Trophoblast cell (in vitro differentiated cells and primary cell): Measurements from ENCODE around the gene KLK2.

Source experiments
- DNase-seq, 2 donors: peaks; one replicate each; pipeline ENCODE4 v3.0.0-alpha.2; 2016
- H2AFZ ChIP-seq: 2 replicates; pipeline ENCODE4 v1.6.1; 2013; ENCODE audit warnings: low read length, moderate library complexity, mild to moderate bottlenecking; ENCODE audit not compliant: insufficient read depth, poor library complexity
- H2AK5ac ChIP-seq: 2 replicates; pipeline ENCODE4 v1.6.1; 2013; ENCODE audit warnings: mild to moderate bottlenecking, low read length
- H2BK120ac ChIP-seq: 2 replicates; pipeline ENCODE4 v1.6.1; 2013; ENCODE audit warnings: low read length, mild to moderate bottlenecking, moderate library complexity; ENCODE audit not compliant: insufficient read depth, poor library complexity
- H2BK12ac ChIP-seq: 2 replicates; pipeline ENCODE4 v1.6.1; 2013; ENCODE audit warnings: mild to moderate bottlenecking, low read length, moderate library complexity
- H2BK5ac ChIP-seq: 2 replicates; pipeline ENCODE4 v1.6.1; 2013; ENCODE audit warnings: low read length, low read depth, moderate library complexity, mild to moderate bottlenecking; ENCODE audit not compliant: poor library complexity
- H3K14ac ChIP-seq: 2 replicates; pipeline ENCODE4 v1.6.1; 2013; ENCODE audit warnings: mild to moderate bottlenecking, low read length
- H3K18ac ChIP-seq: 2 replicates; pipeline ENCODE4 v1.6.1; 2013; ENCODE audit warnings: mild to moderate bottlenecking, low read length
- H3K23ac ChIP-seq: 2 replicates; pipeline ENCODE4 v1.6.1; 2013; ENCODE audit warnings: low read length
- H3K27ac ChIP-seq: 2 replicates; pipeline ENCODE4 v1.5.1; 2013; ENCODE audit warnings: low read depth, mild to moderate bottlenecking, inconsistent platforms, low read length, moderate library complexity
- H3K27me3 ChIP-seq: 2 replicates; pipeline ENCODE4 v1.6.1; 2013; ENCODE audit warnings: inconsistent platforms, mild to moderate bottlenecking, low read length, moderate library complexity; ENCODE audit not compliant: insufficient read depth
- H3K36me3 ChIP-seq, 2 experiments: 1 replicate in 1 of 2; 2 replicates in 1 of 2; pipeline ENCODE4 v1.6.1; 2013; ENCODE audit warnings: low read length in 2 of 2, mild to moderate bottlenecking in 2 of 2, moderate library complexity in 1 of 2; ENCODE audit not compliant: insufficient read depth in 2 of 2, control insufficient read depth in 1 of 2
- H3K4ac ChIP-seq: 2 replicates; pipeline ENCODE4 v1.6.1; 2013; ENCODE audit warnings: low read depth, mild to moderate bottlenecking, low read length, moderate library complexity
- H3K4me1 ChIP-seq, 2 experiments: 1 replicate in 1 of 2; 2 replicates in 1 of 2; pipeline ENCODE4 v1.6.1; 2013; ENCODE audit warnings: low read length in 2 of 2, mild to moderate bottlenecking in 2 of 2, moderate library complexity in 1 of 2; ENCODE audit not compliant: insufficient read depth in 2 of 2, control insufficient read depth in 1 of 2
- H3K4me2 ChIP-seq: 2 replicates; pipeline ENCODE4 v1.6.1; 2013; ENCODE audit warnings: inconsistent platforms, mild to moderate bottlenecking, low read length, moderate library complexity
- H3K4me3 ChIP-seq: 2 replicates; pipeline ENCODE4 v1.5.1; 2013; ENCODE audit warnings: mild to moderate bottlenecking, low read depth, low read length, inconsistent platforms
- H3K79me1 ChIP-seq: one replicate; pipeline ENCODE4 v1.6.1; 2013; ENCODE audit warnings: low read length
- H3K79me2 ChIP-seq: 2 replicates; pipeline ENCODE4 v1.6.1; 2013; ENCODE audit warnings: low read length, mild to moderate bottlenecking; ENCODE audit not compliant: control insufficient read depth, insufficient read depth, poor library complexity
- H3K9ac ChIP-seq: 2 replicates; pipeline ENCODE4 v1.6.1; 2013; ENCODE audit warnings: mild to moderate bottlenecking, low read length
- H3K9me3 ChIP-seq: 2 replicates; pipeline ENCODE4 v1.6.1; 2013; ENCODE audit warnings: low read depth, mild to moderate bottlenecking, control low read depth, inconsistent platforms, low read length; ENCODE audit not compliant: insufficient read depth
- H4K12ac ChIP-seq: 2 replicates; pipeline ENCODE4 v1.6.1; 2013; ENCODE audit warnings: low read depth, mild to moderate bottlenecking, low read length, moderate library complexity
- H4K8ac ChIP-seq: 2 replicates; pipeline ENCODE4 v1.6.1; 2013; ENCODE audit warnings: low read depth, mild to moderate bottlenecking, low read length, moderate library complexity
- H4K91ac ChIP-seq: one replicate; pipeline ENCODE4 v1.6.1; 2013; ENCODE audit warnings: low read depth, mild to moderate bottlenecking, low read length, moderate library complexity
- WGBS: extraction: QIAGEN DNeasy Blood & Tissue Kit; methylation state at CpG from one replicate; pipeline ENCODE4 v1.1.7; 2013; ENCODE audit warnings: missing lambda C conversion rate; ENCODE audit not compliant: insufficient read length, insufficient coverage; ENCODE audit errors: extremely low coverage; 5-methylcytosine and 5-hydroxymethylcytosine counted together

KLK2 gene

DNA sequence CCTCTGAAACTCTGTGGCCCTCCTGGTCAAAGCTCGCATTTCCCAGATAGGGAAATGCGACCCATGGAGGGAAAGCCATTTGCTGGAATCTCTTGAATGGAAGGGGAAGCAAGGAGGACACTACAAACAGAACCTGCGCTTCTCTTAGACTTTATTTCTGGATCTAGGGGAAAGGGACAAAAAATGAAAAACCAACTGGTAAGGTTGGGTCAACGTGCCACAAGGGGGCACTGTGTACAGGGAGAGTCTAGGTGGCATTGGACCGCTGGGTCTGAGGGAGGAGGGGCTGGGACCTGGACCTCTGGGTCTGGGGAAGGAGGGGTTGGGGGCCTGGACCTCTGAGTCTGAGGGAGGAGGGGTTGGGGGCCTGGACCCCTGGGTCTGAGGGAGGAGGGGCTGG, 33.0 kb downstream of the KLK2 start:
- H4K91ac ChIP-seq = no peak overlapping the region
- H2BK120ac ChIP-seq = no peak overlapping the region
- no peak overlapping the region for H2AFZ ChIP-seq
- H4K12ac ChIP-seq = no peak overlapping the region
- H3K14ac ChIP-seq = no peak overlapping the region
- peaks cover 12% of the 10 kb centered on the region for H3K9me3 ChIP-seq
- no peaks in the 10 kb centered on the region for H3K79me2 ChIP-seq
- H3K18ac ChIP-seq = no peak overlapping the region
- H2BK12ac ChIP-seq = no peak overlapping the region
- H3K27me3 ChIP-seq = peaks cover 6% of the 10 kb centered on the region
- H3K4ac ChIP-seq = no peak overlapping the region
- no peak overlapping the region for H2AK5ac ChIP-seq
- H2BK5ac ChIP-seq = no peak overlapping the region
- no peak overlapping the region for H3K9ac ChIP-seq
- no peaks in the 10 kb centered on the region for H3K79me1 ChIP-seq
- no peak overlapping the region for H3K23ac ChIP-seq
- H3K4me3 ChIP-seq = no peak overlapping the region
- H3K27ac ChIP-seq = no peak overlapping the region
- no peaks in the 10 kb centered on the region for H3K36me3 ChIP-seq
- peaks cover 0 to 4% of the 10 kb centered on the region in 2 experiments for H3K4me1 ChIP-seq
- H3K4me2 ChIP-seq = no peak overlapping the region
- peak in 1 of 2 donors; percentile 9 for DNase-seq
- no peak overlapping the region for H4K8ac ChIP-seq
- WGBS = no CpG with 5 or more reads among the region's 5 CpGs

DNA sequence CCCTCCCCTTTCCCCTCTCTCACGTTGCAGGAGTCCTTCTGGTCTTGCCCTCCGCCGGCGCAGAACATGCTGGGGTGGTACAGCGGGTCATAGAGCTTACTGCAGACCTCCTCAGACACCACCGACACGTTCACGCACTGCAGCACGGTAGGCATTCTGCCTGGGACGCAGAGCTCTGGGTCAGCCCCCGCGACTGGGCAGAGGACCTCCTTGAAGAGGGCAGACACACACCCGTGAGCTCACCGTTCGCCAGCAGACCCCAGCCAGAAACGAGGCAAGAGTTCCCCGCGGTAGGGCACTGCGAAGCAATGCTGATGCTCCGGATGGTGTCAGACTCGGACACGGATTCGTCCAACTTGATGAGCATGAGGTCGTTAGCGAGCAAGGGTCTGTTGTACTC, 35.1 kb downstream of the KLK2 start:
- Histone ChIP-seq H2AFZ (no peak overlapping the region), H3K9ac (no peak overlapping the region), H3K4me2 (no peak overlapping the region), H3K79me2 (no peaks in the 10 kb centered on the region), H2BK12ac (no peak overlapping the region), H3K23ac (no peak overlapping the region), H3K4me3 (no peak overlapping the region), H3K79me1 (no peaks in the 10 kb centered on the region), H4K12ac (no peak overlapping the region), H3K27me3 (peaks cover 23% of the 10 kb centered on the region), H4K8ac (no peak overlapping the region), H3K9me3 (peaks cover 14% of the 10 kb centered on the region), H3K14ac (no peak overlapping the region), H2BK120ac (no peak overlapping the region), H3K27ac (no peak overlapping the region), H3K4me1 (peaks cover 0 to 4% of the 10 kb centered on the region in 2 experiments), H3K36me3 (no peaks in the 10 kb centered on the region), H3K4ac (no peak overlapping the region), H2AK5ac (no peak overlapping the region), H3K18ac (no peak overlapping the region), H4K91ac (no peak overlapping the region), H2BK5ac (no peak overlapping the region)
- WGBS = no CpG with 5 or more reads among the region's 25 CpGs
- DNase-seq = no peak

DNA sequence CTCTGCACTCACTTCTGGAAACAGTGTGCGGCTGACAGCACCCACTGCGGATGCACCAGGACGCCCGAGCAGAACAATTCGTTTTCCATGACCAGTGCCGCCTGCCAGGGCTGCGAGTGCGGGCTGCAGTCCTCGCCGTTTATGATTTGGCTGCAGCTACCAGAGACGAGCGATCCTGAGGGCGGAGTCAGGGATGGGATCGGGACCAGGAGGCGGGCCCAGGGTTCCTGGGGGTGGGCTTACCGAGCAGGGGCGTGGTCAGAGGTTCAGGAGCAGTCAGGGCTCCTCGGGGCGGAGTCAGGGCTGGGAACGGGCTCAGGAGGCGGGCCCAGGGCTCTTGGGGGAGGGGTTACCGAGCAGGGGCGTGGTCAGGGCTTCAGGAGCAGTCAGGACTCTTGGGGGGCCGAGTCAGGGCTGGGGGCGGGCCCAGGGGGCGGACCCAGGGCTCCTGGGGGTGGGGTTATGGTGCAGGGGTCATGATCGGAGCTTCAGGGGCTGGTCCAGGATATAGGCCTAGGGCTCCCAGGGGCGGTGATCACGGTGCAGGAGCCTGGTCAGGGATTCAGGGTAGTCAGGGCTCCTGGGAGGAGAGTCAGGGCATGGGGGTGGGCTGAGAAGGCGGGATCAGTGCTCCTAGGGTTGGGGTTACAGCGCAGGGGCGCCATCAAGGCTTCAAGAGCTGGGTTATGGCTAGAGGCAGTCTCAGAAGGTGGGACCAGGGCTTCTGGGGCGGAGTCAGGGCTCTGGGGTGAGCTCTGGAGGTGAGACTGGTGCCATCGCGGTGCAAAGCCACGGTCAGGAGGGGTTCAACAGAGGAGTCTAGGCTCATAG, 36.2 kb downstream of the KLK2 start:
- no peak overlapping the region for H4K91ac ChIP-seq
- no peak overlapping the region for H3K23ac ChIP-seq
- no peaks in the 10 kb centered on the region for H3K79me2 ChIP-seq
- no CpG with 5 or more reads among the region's 36 CpGs for WGBS
- peak overlapping the region; percentile 8 for H3K4me2 ChIP-seq
- H3K27me3 ChIP-seq = peaks cover 23% of the 10 kb centered on the region
- no peak overlapping the region for H4K8ac ChIP-seq
- H3K36me3 ChIP-seq = no peaks in the 10 kb centered on the region
- H3K4me1 ChIP-seq = peaks cover 0 to 4% of the 10 kb centered on the region in 2 experiments
- H2AFZ ChIP-seq = peak overlapping the region; percentile 27
- H3K18ac ChIP-seq = no peak overlapping the region
- no peak overlapping the region for H3K4me3 ChIP-seq
- no peak overlapping the region for H2BK5ac ChIP-seq
- H3K27ac ChIP-seq = no peak overlapping the region
- no peak overlapping the region for H3K14ac ChIP-seq
- no peak for DNase-seq
- no peak overlapping the region for H3K4ac ChIP-seq
- H2AK5ac ChIP-seq = no peak overlapping the region
- no peak overlapping the region for H4K12ac ChIP-seq
- H2BK12ac ChIP-seq = no peak overlapping the region
- no peak overlapping the region for H3K9ac ChIP-seq
- peaks cover 14% of the 10 kb centered on the region for H3K9me3 ChIP-seq
- H3K79me1 ChIP-seq = no peaks in the 10 kb centered on the region
- H2BK120ac ChIP-seq = no peak overlapping the region

DNA sequence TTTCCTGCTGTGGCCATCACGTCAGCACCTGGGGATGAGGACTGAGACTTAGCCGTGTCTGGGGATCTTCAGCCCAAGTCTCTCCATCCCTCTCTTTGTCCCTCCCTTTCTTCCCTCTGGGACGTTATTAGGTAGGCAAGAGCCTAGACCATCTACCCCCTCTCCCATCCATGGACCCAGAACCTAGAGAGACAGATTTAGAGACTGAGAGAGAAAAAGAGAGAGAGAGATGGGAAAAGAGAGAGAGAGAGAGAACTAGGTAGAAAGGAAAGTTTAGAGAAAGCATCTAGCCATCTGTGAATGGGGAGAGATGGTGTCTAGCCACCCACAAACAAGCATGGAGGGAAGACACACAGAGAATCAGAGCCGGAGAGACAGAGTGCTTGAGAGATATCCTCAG, 37.5 kb downstream of the KLK2 start:
- H3K23ac ChIP-seq = no peak overlapping the region

More for the DNA sequence above, 37.5 kb downstream of the KLK2 start:
- peaks cover 14% of the 10 kb centered on the region for H3K9me3 ChIP-seq
- H3K79me2 ChIP-seq = no peaks in the 10 kb centered on the region
- H3K79me1 ChIP-seq = no peaks in the 10 kb centered on the region
- H3K36me3 ChIP-seq = no peaks in the 10 kb centered on the region
- WGBS = no CpG with 5 or more reads among the region's 4 CpGs
- no peak overlapping the region for H3K18ac ChIP-seq
- no peak overlapping the region for H2BK5ac ChIP-seq
- H3K4me2 ChIP-seq = no peak overlapping the region
- H4K12ac ChIP-seq = no peak overlapping the region
- no peak overlapping the region for H2AFZ ChIP-seq
- peaks cover 23% of the 10 kb centered on the region for H3K27me3 ChIP-seq
- H2BK12ac ChIP-seq = no peak overlapping the region
- no peak for DNase-seq
- no peak overlapping the region for H3K14ac ChIP-seq
- peaks cover 0 to 4% of the 10 kb centered on the region in 2 experiments for H3K4me1 ChIP-seq
- H4K91ac ChIP-seq = no peak overlapping the region
- no peak overlapping the region for H3K4ac ChIP-seq
- no peak overlapping the region for H3K9ac ChIP-seq
- H3K27ac ChIP-seq = no peak overlapping the region
- H3K4me3 ChIP-seq = no peak overlapping the region
- no peak overlapping the region for H2AK5ac ChIP-seq
- no peak overlapping the region for H4K8ac ChIP-seq
- no peak overlapping the region for H2BK120ac ChIP-seq
